ENCODE data around the gene PCOLCE2. TPM values are rescaled to one million over a fixed set of nuclear protein-coding genes. Genes with fewer than 3 reads are reported as not detected.

PCOLCE2 gene
- total RNA-seq, 1 experiment from 2014 or later = 23.9 TPM

- no peak overlapping the region for H3K4me3 ChIP-seq (ENCODE audit: low read length)
- BruUV-seq (replicated peaks) = no TSS peak
- DNase-seq = peak; percentile 39
- H3K9me3 ChIP-seq (ENCODE audit: low read length) = no peaks in the 10 kb centered on the region
- no peak overlapping the region for H3K9ac ChIP-seq (ENCODE audit: low read length)
- intact Hi-C loops (cut with micrococcal nuclease) = no loop called here
- H3K36me3 ChIP-seq (ENCODE audit: low read depth, low read length) = no peaks in the 10 kb centered on the region
- H3K79me2 ChIP-seq (ENCODE audit: low read length) = no peaks in the 10 kb centered on the region
- CTCF ChIA-PET = interaction anchor here (0.7 kb wide), 1 partner anchor 871 kb away, joined by 3 read pairs; no protein-coding TSS in a partner anchor
- peak; percentile 94 for ATAC-seq
- H2AFZ ChIP-seq (ENCODE audit: low read length) = no peak overlapping the region
- POLR2A ChIA-PET (ENCODE audit: unreplicated experiment) = no interaction called here
- no peaks in the 10 kb centered on the region for H3K9me2 ChIP-seq (replicated peaks; ENCODE audit: low read length)
- TF ChIP-seq CTCF (conservative IDR thresholded peaks at IDR 0.05; ENCODE audit: low read depth, low read length) (no peak), EZH2 (IDR thresholded peaks at IDR 0.05; ENCODE audit: low read length, unreplicated experiment) (no peak), EZH2phosphoT487 (IDR thresholded peaks at IDR 0.05; ENCODE audit: borderline replicate concordance, low read length) (no peak)
- H3K27me3 ChIP-seq (ENCODE audit: low read length) = no peaks in the 10 kb centered on the region
- peak overlapping the region; percentile 50 for H3K27ac ChIP-seq (ENCODE audit: low read length)
- no peaks in the 10 kb centered on the region for H4K20me1 ChIP-seq (ENCODE audit: low read length)
- peak overlapping the region; percentile 34; the same call in 1 of the 2 replicates for H3K4me2 ChIP-seq (ENCODE audit: low read length)
- H3F3A ChIP-seq (ENCODE audit: low read length, unreplicated experiment) = no peaks in the 10 kb centered on the region
- H3K4me1 ChIP-seq (ENCODE audit: insufficient read depth, low read length) = peaks cover 18% of the 10 kb centered on the region
Measured at GRCh38 chr3:142802891-142803290, 86.0 kb downstream of the PCOLCE2 start.

GRCh38 chr3:142801746-142802145 lies 87.1 kb downstream of the PCOLCE2 start:
- TF ChIP-seq EZH2 (IDR thresholded peaks at IDR 0.05; ENCODE audit: low read length, unreplicated experiment) = no peak
- no peaks in the 10 kb centered on the region for H3K9me2 ChIP-seq (replicated peaks; ENCODE audit: low read length)
- no peak overlapping the region for H3K4me2 ChIP-seq (ENCODE audit: low read length)
- no peak overlapping the region for H3K27ac ChIP-seq (ENCODE audit: low read length)
- intact Hi-C loops (cut with micrococcal nuclease) = no loop called here
- no peaks in the 10 kb centered on the region for H3K36me3 ChIP-seq (ENCODE audit: low read depth, low read length)
- DNase-seq = no peak
- H4K20me1 ChIP-seq (ENCODE audit: low read length) = no peaks in the 10 kb centered on the region
- no peak overlapping the region for H2AFZ ChIP-seq (ENCODE audit: low read length)
- H3F3A ChIP-seq (ENCODE audit: low read length, unreplicated experiment) = no peaks in the 10 kb centered on the region
- H3K27me3 ChIP-seq (ENCODE audit: low read length) = no peaks in the 10 kb centered on the region
- CTCF ChIA-PET = no interaction called here
- no peak overlapping the region for H3K4me3 ChIP-seq (ENCODE audit: low read length)
- H3K9me3 ChIP-seq (ENCODE audit: low read length) = no peaks in the 10 kb centered on the region
- POLR2A ChIA-PET (ENCODE audit: unreplicated experiment) = no interaction called here
- H3K79me2 ChIP-seq (ENCODE audit: low read length) = no peaks in the 10 kb centered on the region
- ATAC-seq = no peak
- BruUV-seq (replicated peaks) = no TSS peak
- no peak overlapping the region for H3K9ac ChIP-seq (ENCODE audit: low read length)
- peaks cover 14% of the 10 kb centered on the region for H3K4me1 ChIP-seq (ENCODE audit: insufficient read depth, low read length)

- ChIA-PET POLR2A (ENCODE audit: unreplicated experiment) (no interaction called here), CTCF (no interaction called here)
- BruUV-seq (replicated peaks) = no TSS peak
- Histone ChIP-seq H3K9me3 (ENCODE audit: low read length) (no peaks in the 10 kb centered on the region), H3K4me1 (ENCODE audit: insufficient read depth, low read length) (no peaks in the 10 kb centered on the region), H2AFZ (ENCODE audit: low read length) (no peak overlapping the region), H4K20me1 (ENCODE audit: low read length) (no peaks in the 10 kb centered on the region), H3K4me3 (ENCODE audit: low read length) (no peak overlapping the region), H3K9me2 (replicated peaks; ENCODE audit: low read length) (no peaks in the 10 kb centered on the region), H3K27ac (ENCODE audit: low read length) (no peak overlapping the region), H3K36me3 (ENCODE audit: low read depth, low read length) (no peaks in the 10 kb centered on the region), H3F3A (ENCODE audit: low read length, unreplicated experiment) (no peaks in the 10 kb centered on the region), H3K79me2 (ENCODE audit: low read length) (no peaks in the 10 kb centered on the region), H3K9ac (ENCODE audit: low read length) (no peak overlapping the region), H3K4me2 (ENCODE audit: low read length) (no peak overlapping the region), H3K27me3 (ENCODE audit: low read length) (no peaks in the 10 kb centered on the region)
- ATAC-seq = no peak
- no peak for DNase-seq
- intact Hi-C loops (cut with micrococcal nuclease) = no loop called here
- TF ChIP-seq EZH2 (IDR thresholded peaks at IDR 0.05; ENCODE audit: low read length, unreplicated experiment) (no peak), CTCF (conservative IDR thresholded peaks at IDR 0.05; ENCODE audit: low read depth, low read length) (no peak), EZH2phosphoT487 (IDR thresholded peaks at IDR 0.05; ENCODE audit: borderline replicate concordance, low read length) (no peak)
Measured at GRCh38 chr3:142796823-142797222, 92.1 kb downstream of the PCOLCE2 start.

Data from PC-3 (cell line).